Stimulated activated CD4-positive, alpha-beta T cell treated with anti-CD3 and anti-CD28 coated beads, Interleukin-1b, Interleukin-23, amount 100 ng/mL, for 1 hour (primary cell): ENCODE measurements around the gene AP1S3.
"Not testable (repeated sequence)": the region's sequence is repeated elsewhere in the genome, so short reads cannot be mapped to it uniquely, and the experiment has no call there.

Experiments used
- DNase-seq, 2 donors: peaks; one replicate each; pipeline ENCODE4 v3.0.0-alpha.2; 2020; ENCODE audit warnings: low read depth in 2 of 2

Gene AP1S3

DNA sequence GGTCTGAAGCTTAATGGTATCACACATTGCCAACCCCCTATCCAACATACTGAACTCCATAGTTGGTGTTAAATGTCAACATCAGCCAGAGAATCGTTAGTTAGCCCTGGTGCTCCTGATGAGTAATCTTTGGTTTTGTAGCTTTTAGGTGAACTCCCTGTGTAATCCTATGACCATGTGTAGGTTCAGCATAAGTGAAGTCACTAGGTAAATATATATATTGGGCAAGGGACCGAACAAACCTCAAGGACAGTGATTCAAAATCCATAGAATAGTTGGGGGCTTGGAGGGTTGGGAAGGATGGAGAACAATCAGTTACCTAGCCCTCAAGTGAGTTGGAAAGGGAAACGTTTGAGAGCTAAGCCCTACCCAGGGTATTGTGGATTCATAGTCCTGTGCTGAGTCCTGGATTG is 16.0 kb upstream of the AP1S3 start:
- no peak for DNase-seq

DNA sequence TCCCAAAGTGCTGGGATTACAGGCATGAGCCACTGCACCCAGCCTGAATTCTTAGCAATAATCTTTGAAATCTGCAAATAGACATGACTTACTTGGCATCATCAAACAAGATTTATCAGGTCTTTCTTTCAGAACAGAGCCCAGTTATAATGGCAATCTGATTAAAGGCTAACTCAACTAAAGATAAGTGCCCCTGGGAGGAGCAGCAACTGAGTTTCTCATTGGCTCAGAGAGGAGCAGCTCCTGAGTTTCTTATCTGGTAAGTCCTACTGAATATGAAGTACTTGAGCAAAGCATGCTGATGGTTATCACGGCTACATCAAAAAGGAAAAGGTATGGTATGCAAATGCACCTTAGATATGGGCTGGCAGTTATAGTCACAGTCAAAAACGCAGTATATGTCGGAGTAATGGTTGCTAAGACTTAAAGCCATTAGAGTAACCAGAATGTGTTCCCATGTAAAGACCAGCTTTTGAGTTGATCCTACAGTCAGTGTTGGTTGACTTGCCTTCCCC is 15.0 kb upstream of the AP1S3 start:
- no peak for DNase-seq

DNA sequence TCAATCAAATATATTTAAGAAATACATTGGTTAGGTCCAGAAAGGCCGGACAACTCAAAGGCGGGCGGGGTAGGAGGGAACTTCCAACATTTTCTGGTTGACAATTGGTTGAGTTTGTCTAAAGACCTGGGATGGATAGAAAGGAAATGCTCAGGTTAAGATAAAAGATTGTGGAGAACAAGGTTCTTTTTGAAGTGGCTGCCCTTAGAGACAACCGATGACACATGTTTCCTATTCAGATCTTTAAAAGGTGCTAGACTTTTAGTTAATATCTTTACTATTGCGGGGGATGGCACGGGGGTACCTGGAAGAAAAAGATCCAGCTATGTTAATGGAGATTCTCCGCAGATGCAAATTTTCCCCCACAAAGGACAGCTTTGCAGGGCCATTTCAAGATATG is 10.0 kb upstream of the AP1S3 start:
- DNase-seq = no peak

DNA sequence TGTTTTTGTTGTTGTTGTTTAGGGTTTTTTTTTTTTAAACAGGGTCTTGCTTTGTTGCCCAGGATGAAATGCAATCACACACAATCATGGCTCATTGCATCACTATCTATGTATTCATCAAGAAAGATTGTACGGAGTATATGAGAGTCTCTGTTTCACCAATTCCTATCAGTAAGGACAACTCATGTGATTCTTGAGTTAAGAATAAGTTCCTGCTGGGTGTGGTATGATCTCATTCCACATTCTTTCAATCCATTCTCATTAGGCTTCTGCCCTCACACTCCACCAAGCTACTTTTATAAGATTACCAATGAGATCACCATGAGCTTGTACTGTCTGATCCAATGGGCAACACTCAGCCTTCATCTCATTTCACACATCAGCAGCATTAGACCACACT is 9.1 kb upstream of the AP1S3 start:
- DNase-seq = no peak

DNA sequence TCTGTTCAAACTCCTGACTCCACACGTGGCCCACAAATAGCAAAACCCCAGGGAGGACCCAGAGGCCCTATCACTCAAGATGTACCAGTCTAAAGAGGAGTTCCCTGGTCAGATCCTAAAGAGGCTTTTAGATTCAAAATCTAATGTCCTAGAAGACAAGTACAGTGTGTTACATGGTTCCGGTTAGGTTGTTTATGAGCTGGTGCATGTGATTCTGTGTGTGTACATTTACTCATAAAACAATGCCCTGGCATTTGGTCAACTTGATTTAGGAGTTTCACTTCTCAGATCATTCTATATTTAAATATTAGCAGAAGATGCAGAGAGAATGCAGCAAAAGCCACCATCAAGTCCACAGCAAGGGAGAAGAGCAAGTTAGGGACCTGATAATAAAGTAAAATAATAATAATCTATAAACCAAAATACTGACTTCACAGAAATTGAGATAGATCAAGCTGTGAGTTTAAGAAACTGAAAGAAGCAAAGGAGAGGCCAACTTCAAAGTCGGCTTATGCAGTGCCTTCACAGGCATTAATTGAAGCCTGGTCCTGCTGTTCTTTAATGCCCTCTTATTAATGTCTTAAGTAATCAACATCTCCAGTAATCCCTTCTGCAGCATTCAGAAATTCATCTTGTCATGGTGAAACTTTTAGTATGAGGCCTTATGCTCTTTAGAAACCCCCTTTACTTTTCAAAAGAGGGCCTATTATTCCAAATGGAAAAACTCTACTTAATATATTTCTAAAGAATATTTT is 4.2 kb upstream of the AP1S3 start:
- no peak for DNase-seq

DNA sequence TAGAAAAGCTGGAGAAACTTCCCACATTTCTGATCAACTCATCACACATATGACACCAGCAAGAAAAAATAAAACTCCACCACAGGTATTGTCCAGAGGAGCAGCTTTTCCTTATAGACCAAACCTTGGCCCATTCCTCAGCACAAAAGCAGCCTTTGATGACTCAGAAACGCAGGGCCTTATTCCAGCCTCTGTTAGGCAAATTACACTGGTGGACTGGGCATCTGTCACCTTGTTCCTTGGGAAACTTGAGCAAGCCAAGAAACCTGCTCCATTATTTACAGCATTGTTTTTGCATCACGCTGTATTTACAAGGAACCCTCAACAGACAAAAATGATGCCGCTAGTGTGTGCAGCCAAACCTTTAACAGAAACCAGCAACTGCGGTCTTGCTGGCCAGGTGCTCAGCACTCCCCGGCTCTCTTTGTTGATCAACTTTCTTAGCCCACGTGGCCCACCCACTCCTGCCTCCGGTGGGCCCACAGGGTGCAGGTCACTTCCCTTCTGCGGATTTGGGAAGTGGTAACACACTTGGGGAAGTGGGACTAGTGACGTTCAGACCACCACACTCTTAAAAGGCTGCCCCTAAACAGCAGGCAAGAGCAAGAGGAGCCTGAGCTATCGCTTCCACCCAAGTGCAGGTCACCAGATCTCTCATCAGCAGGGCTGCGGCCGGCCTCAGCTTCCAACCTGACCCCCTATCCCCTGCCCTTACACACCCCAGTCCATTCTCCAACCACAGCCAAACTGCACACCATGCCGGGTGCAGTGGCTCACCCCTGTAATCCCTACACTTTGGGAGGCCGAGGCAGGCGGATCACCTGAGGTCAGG is 1.5 kb downstream of the AP1S3 start:
- no peak for DNase-seq

DNA sequence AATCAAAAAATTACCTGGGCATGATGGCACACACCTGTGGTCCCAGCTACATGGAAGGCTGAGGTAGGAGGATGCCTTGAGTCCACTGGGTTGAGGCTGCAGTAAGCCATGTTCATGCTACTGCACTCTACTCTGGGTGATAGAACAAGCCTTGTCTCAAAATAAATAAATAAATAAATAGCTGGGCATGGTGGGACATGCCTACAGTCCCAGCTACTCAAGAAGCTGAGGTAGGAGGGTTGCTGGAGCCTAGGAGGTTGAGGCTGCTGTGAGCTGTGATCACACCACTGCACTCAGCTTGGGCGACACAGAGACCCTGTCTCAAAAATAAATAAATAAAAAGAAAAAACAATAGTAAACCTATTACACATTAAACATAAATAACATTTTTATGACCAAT is 3.0 kb downstream of the AP1S3 start:
- DNase-seq = no peak

GRCh38 chr2:223832241-223832903 is 5.0 kb downstream of the AP1S3 start:
- no peak for DNase-seq

DNA sequence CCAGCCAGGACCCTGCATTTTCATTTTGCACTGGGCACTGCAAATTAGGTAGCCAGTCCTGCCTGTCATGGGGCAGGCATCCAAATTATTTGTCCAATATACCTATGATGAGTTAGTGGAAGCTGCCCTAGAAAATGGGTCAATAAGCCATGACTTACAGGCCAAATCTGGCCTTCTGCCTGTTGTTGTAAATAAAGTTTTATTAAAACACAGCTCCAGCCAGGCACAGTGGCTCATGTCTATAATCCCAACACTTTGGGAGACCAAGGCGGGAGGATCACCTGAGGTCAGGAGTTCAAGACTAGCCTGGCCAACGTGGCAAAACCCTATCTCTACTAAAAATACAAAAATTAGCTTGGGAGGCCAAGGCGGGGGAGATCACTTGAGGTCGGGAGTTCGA is 8.3 kb downstream of the AP1S3 start:
- DNase-seq = no peak

DNA sequence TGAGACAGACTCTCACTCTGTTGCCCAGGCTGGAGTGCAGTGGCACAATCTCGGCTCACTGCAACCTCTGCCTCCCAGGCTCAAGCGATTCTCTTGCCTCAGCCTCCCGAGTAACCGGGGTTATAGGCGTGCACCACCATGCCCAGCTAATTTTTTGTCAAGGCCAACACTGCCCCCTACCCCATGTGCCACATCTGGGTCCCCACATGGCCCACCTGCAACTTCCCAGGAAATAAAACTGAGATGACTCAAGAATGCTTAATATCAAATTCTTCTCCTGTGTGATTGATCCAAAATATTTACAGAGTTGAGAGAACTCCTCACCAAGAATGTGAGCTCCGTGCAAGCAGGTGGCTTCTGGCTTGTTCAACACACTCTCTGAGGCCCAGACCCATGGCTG is 9.1 kb downstream of the AP1S3 start:
- no peak for DNase-seq

DNA sequence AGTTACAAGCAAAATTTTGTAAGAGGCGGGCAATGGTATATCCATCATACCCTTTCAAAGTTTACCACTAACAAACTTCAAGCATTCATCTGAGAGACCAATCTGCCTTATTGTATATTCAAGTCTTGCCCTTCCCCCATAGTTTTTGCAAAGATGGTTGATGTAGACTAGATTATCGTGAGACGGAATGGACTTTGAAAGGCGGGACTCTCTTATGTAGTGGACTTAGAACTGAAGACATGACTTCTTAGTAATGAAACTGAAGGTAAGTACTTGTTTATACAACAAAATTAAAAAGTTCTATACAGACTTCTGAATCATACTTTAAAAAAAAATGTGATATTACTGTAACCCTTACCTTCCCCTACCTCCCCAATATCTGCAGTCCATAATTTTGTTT is 10.4 kb downstream of the AP1S3 start:
- DNase-seq = no peak

GRCh38 chr2:223824301-223824700 is 13.1 kb downstream of the AP1S3 start:
- no peak for DNase-seq

DNA sequence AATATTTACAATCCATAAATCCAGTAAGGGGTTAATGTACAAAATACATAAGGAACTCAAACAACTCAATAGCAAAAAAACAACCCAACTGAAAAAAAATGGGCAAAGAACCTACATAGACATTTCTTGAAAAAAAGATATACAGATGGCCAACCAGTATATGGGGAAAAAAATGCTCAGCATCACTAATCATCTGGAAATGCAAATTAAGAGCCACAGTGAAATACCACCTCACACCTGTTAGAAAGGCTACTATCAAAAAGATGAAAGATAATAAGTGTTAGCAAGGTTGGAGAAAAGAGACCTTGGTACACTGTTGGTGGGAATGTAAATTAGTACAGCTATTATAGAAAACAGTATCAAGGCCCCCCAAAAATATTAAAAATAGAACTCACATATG is 14.6 kb downstream of the AP1S3 start:
- no peak for DNase-seq

GRCh38 chr2:223820549-223820948 is 16.8 kb downstream of the AP1S3 start:
- DNase-seq = no peak

GRCh38 chr2:223819891-223820290 is 17.5 kb downstream of the AP1S3 start:
- DNase-seq = no peak

DNA sequence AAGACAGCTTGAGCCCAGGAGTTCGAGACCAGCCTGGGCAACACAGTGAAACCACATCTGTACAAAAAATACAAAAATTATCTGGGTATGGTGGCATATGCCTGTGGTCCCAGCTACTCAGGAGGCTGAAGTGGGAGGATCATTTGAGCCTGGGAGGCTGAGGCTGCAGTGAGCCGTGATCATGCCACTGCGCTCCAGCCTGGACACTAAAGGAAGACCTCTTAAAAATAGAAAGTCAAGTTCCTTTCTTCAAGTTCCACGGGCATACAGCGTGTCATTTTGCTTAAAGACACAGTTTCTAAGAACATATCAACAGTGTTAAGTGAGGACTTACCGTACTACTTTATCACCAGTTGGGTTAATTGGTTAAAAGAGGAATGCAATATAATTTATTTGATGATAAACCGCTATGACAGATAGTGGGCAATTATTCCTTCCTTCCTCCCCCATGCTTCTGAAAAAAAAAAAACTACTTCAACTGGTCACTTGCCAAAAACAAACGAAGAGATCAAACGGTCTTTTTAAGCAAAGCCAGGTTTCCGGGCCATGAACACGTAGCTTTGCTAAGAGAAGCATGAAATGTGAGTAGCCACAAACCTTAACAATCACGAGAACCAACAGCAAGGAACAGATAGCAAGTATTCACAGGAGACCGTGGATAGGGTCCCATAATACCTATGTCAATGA is 21.4 kb downstream of the AP1S3 start:
- no peak for DNase-seq

DNA sequence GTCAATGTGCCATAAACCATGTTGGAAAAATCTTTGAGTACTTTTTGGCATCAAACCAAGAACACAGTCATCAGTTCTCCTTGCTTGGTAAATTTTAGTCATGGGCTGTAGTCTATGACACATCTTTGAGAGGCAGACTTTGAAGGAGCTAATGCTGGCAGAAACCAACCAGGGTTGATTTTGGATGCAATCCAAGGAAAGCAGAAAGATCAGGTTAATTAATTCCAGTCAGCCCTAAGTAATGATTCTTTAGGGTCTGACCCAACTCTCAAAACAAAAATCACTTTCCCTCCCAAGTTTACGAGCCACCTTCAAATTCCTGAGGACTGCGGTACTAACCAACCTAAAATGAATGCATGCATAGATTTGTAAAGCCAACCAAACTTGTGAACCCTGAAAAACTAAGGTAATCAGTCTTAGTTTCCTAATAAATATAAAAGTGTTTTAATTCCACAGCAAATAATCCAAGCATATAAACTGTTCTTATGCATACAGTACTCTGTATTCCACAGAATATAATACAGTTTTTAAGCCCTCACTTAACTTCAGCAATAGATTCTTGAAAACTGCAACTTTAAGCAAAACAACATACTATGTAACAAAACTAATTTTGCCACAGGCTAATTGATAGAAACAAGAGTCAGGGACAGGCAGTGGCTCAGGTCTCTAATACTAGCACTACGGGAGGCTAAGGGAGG is 22.0 kb downstream of the AP1S3 start:
- no peak for DNase-seq

DNA sequence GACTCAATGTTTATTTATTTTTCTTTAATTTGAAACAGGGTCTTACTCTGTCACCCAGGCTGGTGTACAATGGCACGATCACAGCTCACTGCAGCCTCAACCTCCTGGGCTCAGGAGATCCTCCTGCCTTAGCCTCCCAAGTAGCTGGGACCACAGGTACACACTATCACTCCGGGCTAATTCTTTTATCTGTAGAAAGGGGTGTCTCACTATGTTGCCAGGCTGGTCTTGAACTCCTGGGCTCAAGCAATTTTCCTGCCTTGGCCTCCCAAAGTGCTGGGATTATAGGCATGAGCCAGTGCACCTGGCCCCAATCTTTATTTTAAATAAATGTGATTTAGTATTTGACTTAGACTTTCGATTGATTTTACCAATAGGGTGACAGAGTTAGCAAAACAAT is 22.6 kb downstream of the AP1S3 start:
- not testable (repeated sequence) for DNase-seq

- DNase-seq = no peak
Measured at GRCh38 chr2:223813329-223813728, 24.1 kb downstream of the AP1S3 start.

GRCh38 chr2:223811757-223812156 is 25.6 kb downstream of the AP1S3 start:
- DNase-seq = no peak

DNA sequence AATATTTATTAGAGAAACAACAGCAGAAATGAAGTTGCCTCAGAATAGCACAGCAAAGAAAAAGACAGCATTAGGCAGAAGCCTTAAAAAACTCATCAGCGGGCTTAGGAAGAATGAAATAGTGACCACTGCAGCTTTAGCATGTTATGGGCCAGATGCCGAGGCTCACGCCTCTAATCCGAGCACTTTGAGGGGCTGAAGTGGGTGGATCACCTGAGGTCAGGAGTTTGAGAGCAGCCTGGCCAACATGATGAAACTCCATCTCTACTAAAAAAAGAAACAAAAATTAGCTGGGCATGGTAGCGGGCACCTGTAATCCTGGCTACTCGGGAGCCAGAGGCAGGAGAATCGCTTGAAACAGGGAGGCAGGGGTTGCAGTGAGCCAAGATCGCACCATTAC is 32.4 kb downstream of the AP1S3 start:
- DNase-seq = no peak
